ENCODE results near the gene IDS. TPM values are rescaled to one million over a fixed set of nuclear protein-coding genes. Genes with fewer than 3 reads are reported as not detected.

Gene IDS
- total and polyA plus RNA-seq, 2 donors from 2014 or later, result 19.6 to 85.8 TPM

DNA sequence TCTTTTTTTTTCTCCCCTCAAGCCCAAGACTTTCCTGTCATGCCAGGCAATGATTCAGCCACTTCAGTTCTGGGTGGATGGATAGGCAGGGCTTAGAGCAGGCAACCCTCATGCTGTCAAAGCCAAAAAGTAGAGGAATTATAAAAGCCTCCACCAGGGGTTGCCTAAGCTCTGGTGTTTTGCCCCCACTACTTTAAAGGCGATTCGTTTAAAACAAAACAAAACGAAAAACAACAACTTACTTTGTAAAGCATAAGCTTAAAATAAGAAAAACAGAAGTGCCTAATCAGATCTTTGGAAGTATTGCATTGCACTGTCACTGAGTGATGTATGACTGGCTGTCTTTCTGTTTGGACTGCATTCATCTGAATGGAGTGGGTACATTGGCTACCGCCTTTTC is 5.3 kb upstream of the IDS start:
- intact Hi-C loops (cut with DNase I), result no loop called here
- H3K36me3 ChIP-seq (ENCODE audit: control insufficient read depth in 2 of 3, insufficient read depth in 3 of 3, low read length in 3 of 3), result no peaks in the 10 kb centered on the region
- DNase-seq, result peak in 2 of 5 donors; percentile 20 to 26
- H3K9me3 ChIP-seq (ENCODE audit: control insufficient read depth in 2 of 3, insufficient read depth in 1 of 3, low read length in 3 of 3), result no peaks in the 10 kb centered on the region
- TF ChIP-seq, protein P1, sequence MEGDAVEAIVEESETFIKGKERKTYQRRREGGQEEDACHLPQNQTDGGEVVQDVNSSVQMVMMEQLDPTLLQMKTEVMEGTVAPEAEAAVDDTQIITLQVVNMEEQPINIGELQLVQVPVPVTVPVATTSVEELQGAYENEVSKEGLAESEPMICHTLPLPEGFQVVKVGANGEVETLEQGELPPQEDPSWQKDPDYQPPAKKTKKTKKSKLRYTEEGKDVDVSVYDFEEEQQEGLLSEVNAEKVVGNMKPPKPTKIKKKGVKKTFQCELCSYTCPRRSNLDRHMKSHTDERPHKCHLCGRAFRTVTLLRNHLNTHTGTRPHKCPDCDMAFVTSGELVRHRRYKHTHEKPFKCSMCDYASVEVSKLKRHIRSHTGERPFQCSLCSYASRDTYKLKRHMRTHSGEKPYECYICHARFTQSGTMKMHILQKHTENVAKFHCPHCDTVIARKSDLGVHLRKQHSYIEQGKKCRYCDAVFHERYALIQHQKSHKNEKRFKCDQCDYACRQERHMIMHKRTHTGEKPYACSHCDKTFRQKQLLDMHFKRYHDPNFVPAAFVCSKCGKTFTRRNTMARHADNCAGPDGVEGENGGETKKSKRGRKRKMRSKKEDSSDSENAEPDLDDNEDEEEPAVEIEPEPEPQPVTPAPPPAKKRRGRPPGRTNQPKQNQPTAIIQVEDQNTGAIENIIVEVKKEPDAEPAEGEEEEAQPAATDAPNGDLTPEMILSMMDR (IDR thresholded peaks at IDR 0.05; ENCODE audit: borderline replicate concordance, extremely low read depth, insufficient read depth), result no peak
- H3K9ac ChIP-seq (ENCODE audit: low read length in 3 of 3), result no peak overlapping the region
- H3K4me3 ChIP-seq (ENCODE audit: low read length in 3 of 3), result no peak overlapping the region
- H3K27ac ChIP-seq (ENCODE audit: low read depth in 2 of 2, low read length in 2 of 2), result no peak overlapping the region
- H3K4me1 ChIP-seq (ENCODE audit: control insufficient read depth in 2 of 3, insufficient read depth in 2 of 3, low read depth in 1 of 3, low read length in 3 of 3), result no peaks in the 10 kb centered on the region
- no peak for FAIRE-seq
- H3K27me3 ChIP-seq (ENCODE audit: control insufficient read depth, insufficient read depth, low read length), result no peaks in the 10 kb centered on the region

DNA sequence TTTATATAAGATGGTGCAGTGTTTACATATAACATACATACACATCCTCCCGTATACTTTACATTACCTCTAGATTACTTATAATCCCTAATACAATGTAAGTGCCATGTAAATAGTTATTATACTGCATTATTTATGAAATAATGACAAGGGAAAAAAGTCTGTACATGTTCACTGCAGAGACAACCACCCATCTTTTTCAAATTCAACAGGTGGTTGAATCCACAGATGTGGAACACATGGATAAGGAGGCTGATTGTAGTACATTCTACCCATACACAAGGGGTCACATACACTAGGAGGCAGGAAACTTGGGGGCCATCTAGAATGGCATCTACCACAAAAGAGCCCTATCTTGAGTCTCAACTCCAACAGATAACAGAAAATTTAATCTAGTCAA is 3.4 kb upstream of the IDS start:
- no peaks in the 10 kb centered on the region for H3K9me3 ChIP-seq (ENCODE audit: control insufficient read depth in 2 of 3, insufficient read depth in 1 of 3, low read length in 3 of 3)
- no peaks in the 10 kb centered on the region for H3K36me3 ChIP-seq (ENCODE audit: control insufficient read depth in 2 of 3, insufficient read depth in 3 of 3, low read length in 3 of 3)
- no peak overlapping the region for H3K9ac ChIP-seq (ENCODE audit: low read length in 3 of 3)
- no peak for DNase-seq
- no peaks in the 10 kb centered on the region for H3K27me3 ChIP-seq (ENCODE audit: control insufficient read depth, insufficient read depth, low read length)
- TF ChIP-seq, protein P1 (IDR thresholded peaks at IDR 0.05; ENCODE audit: borderline replicate concordance, extremely low read depth, insufficient read depth), result no peak
- H3K4me1 ChIP-seq (ENCODE audit: control insufficient read depth in 2 of 3, insufficient read depth in 2 of 3, low read depth in 1 of 3, low read length in 3 of 3), result peaks cover 0 to 4% (median 0%) of the 10 kb centered on the region in 3 donors
- no peak overlapping the region for H3K4me3 ChIP-seq (ENCODE audit: low read length in 3 of 3)
- FAIRE-seq, result no peak
- no peak overlapping the region for H3K27ac ChIP-seq (ENCODE audit: low read depth in 2 of 2, low read length in 2 of 2)
- intact Hi-C loops (cut with DNase I), result no loop called here

DNA sequence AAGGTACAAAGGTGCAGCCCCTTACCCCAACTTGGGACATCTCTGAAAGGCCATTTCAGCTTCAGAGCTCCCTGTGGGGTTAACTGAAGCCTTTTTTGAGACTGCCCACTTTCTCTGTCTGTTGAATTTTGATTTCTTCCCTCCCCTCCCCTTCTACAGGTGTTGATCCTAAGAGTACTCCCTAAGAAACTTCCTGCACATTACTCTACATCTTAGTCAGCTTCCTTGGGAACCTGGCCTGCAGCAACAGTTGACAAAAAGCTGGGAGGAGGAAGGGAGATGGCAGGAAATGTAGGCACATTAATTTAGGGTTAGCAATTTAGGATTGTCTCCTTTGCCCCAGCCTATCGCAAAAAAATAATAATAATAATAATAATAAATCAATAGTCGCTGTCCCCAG is 1.2 kb upstream of the IDS start:
- H3K4me3 ChIP-seq (ENCODE audit: low read length in 3 of 3), result no peak overlapping the region
- peaks cover 0 to 4% (median 0%) of the 10 kb centered on the region in 3 donors for H3K4me1 ChIP-seq (ENCODE audit: control insufficient read depth in 2 of 3, insufficient read depth in 2 of 3, low read depth in 1 of 3, low read length in 3 of 3)
- H3K36me3 ChIP-seq (ENCODE audit: control insufficient read depth in 2 of 3, insufficient read depth in 3 of 3, low read length in 3 of 3), result peaks cover 0 to 10% (median 4%) of the 10 kb centered on the region in 3 donors
- H3K27me3 ChIP-seq (ENCODE audit: control insufficient read depth, insufficient read depth, low read length), result no peaks in the 10 kb centered on the region
- DNase-seq (no peak), FAIRE-seq (no peak)
- no peak overlapping the region for H3K9ac ChIP-seq (ENCODE audit: low read length in 3 of 3)
- intact Hi-C loops (cut with DNase I), result no loop called here
- no peaks in the 10 kb centered on the region for H3K9me3 ChIP-seq (ENCODE audit: control insufficient read depth in 2 of 3, insufficient read depth in 1 of 3, low read length in 3 of 3)
- TF ChIP-seq, protein P1 (IDR thresholded peaks at IDR 0.05; ENCODE audit: borderline replicate concordance, extremely low read depth, insufficient read depth), result no peak
- no peak overlapping the region for H3K27ac ChIP-seq (ENCODE audit: low read depth in 2 of 2, low read length in 2 of 2)

DNA sequence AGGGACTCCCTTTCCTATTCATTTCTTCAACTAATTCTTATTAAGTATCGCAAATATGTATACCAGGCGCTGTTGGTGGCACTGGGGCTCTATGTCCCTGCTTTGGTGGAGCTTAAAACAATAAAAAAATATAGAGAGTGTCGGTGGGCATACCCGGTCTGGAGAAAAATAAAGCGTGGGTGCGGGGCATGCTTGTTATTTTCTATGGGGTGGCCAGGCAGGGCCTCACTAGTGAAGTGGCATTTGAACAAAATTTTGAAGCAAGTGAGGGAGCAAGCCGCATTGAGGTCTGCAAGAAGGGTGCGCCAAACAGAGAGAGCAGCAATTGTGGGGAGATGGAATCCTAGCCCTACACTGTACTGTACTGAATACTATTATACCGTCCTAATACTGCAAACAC is 565 bp upstream of the IDS start:
- Histone ChIP-seq H3K9me3 (ENCODE audit: control insufficient read depth in 2 of 3, insufficient read depth in 1 of 3, low read length in 3 of 3) (no peaks in the 10 kb centered on the region), H3K4me1 (ENCODE audit: control insufficient read depth in 2 of 3, insufficient read depth in 2 of 3, low read depth in 1 of 3, low read length in 3 of 3) (peaks cover 0 to 4% (median 0%) of the 10 kb centered on the region in 3 donors), H3K27ac (ENCODE audit: low read depth in 2 of 2, low read length in 2 of 2) (peak overlapping the region in 1 of 2 donors; percentile 48), H3K27me3 (ENCODE audit: control insufficient read depth, insufficient read depth, low read length) (no peaks in the 10 kb centered on the region), H3K9ac (ENCODE audit: low read length in 3 of 3) (peak overlapping the region in 1 of 3 donors; percentile 40), H3K4me3 (ENCODE audit: low read length in 3 of 3) (peak overlapping the region in 2 of 3 donors; percentile 13 to 87), H3K36me3 (ENCODE audit: control insufficient read depth in 2 of 3, insufficient read depth in 3 of 3, low read length in 3 of 3) (peaks cover 0 to 17% (median 4%) of the 10 kb centered on the region in 3 donors)
- TF ChIP-seq, protein P1 (IDR thresholded peaks at IDR 0.05; ENCODE audit: borderline replicate concordance, extremely low read depth, insufficient read depth), result no peak
- no peak for DNase-seq
- FAIRE-seq, result no peak
- intact Hi-C loops (cut with DNase I), result no loop called here

Measured in kidney (tissue), 14 donors.